HEK293T (cell line): Measurements from ENCODE around the gene IFRD2.

ENCODE experiments used
- ARNT ChIP-seq: fragments of 450-650 bp; IDR thresholded peaks from 2 replicates; pipeline ENCODE4 v1.6.1; 2017; ENCODE audit warnings: mild to moderate bottlenecking
- BHLHE40 ChIP-seq: fragments of 450-650 bp; IDR thresholded peaks from 2 replicates; pipeline ENCODE4 v1.6.1; 2016; ENCODE audit warnings: mild to moderate bottlenecking, moderate library complexity, borderline replicate concordance
- CTBP1 ChIP-seq: fragments of 450-650 bp; IDR thresholded peaks from 2 replicates; pipeline ENCODE4 v1.6.1; 2016; ENCODE audit warnings: borderline replicate concordance
- ELF4 ChIP-seq: fragments of 450-650 bp; IDR thresholded peaks from 2 replicates; pipeline ENCODE4 v1.6.1; 2017; ENCODE audit warnings: antibody characterized with exemption
- FOXA1 ChIP-seq: fragments of 450-650 bp; IDR thresholded peaks from 2 replicates; pipeline ENCODE4 v1.6.1; 2016; ENCODE audit warnings: mild to moderate bottlenecking
- FOXK2 ChIP-seq: fragments of 450-650 bp; IDR thresholded peaks from 2 replicates; pipeline ENCODE4 v1.6.1; 2016; ENCODE audit warnings: mild to moderate bottlenecking
- FOXM1 ChIP-seq: fragments of 450-650 bp; IDR thresholded peaks from 2 replicates; pipeline ENCODE4 v1.6.1; 2017; ENCODE audit warnings: mild to moderate bottlenecking, borderline replicate concordance
- HDGF ChIP-seq: fragments of 450-650 bp; IDR thresholded peaks from 2 replicates; pipeline ENCODE4 v1.6.1; 2017; ENCODE audit warnings: antibody characterized with exemption, borderline replicate concordance
- L3MBTL2 ChIP-seq: fragments of 450-650 bp; conservative IDR thresholded peaks from 2 replicates; pipeline ENCODE4 v1.6.1; 2016; ENCODE audit warnings: mild to moderate bottlenecking
- NFRKB ChIP-seq: fragments of 450-650 bp; IDR thresholded peaks from 2 replicates; pipeline ENCODE4 v1.6.1; 2016; ENCODE audit warnings: mild to moderate bottlenecking, moderate library complexity
- SP1 ChIP-seq: fragments of 450-650 bp; IDR thresholded peaks from 2 replicates; pipeline ENCODE4 v1.6.1; 2017
- TARDBP ChIP-seq: fragments of 450-650 bp; IDR thresholded peaks from 2 replicates; pipeline ENCODE4 v1.6.1; 2016
- TF ChIP-seq, protein P1 (sequence below): fragments of 450-650 bp; IDR thresholded peaks from 2 replicates; pipeline ENCODE4 v1.6.1; 2016

DNA sequence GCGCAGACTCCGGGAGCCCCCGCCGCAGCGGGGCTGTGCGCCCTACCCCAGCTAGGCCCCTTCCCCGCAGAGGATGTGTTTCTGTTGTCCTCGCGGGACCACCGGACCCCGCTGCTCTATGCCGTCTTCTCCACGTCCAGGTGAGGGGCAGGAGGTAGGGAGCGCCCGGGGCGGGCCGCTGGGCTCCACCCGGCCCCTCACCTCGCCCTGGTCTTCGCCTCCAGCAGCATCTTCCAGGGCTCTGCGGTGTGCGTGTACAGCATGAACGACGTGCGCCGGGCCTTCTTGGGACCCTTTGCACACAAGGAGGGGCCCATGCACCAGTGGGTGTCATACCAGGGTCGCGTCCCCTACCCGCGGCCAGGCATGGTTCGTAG, 18.6 kb downstream of the IFRD2 start:
- TF ChIP-seq FOXA1 (no peak), NFRKB (no peak), BHLHE40 (no peak), SP1 (no peak), FOXK2 (no peak), ELF4 (no peak), FOXM1 (no peak), HDGF (no peak), TARDBP (no peak), CTBP1 (no peak), ARNT (no peak), L3MBTL2 (no peak)
- TF ChIP-seq, protein P1, sequence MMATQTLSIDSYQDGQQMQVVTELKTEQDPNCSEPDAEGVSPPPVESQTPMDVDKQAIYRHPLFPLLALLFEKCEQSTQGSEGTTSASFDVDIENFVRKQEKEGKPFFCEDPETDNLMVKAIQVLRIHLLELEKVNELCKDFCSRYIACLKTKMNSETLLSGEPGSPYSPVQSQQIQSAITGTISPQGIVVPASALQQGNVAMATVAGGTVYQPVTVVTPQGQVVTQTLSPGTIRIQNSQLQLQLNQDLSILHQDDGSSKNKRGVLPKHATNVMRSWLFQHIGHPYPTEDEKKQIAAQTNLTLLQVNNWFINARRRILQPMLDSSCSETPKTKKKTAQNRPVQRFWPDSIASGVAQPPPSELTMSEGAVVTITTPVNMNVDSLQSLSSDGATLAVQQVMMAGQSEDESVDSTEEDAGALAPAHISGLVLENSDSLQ = no peak
